OCI-LY7 (cell line): ENCODE data around the gene JAKMIP2.

Experiments used
- EZH2phosphoT487 ChIP-seq: fragments of 200-600 bp; sonication (generic); IDR thresholded peaks from 2 replicates; pipeline ENCODE4 v1.6.1; 2018; ENCODE audit warnings: low read depth, borderline replicate concordance, mild to moderate bottlenecking, mixed run types, antibody characterized with exemption, low read length, moderate library complexity, mixed read lengths
- TF ChIP-seq, protein P1 (sequence below): fragments of 200-600 bp; sonication (generic); conservative IDR thresholded peaks from 2 replicates; pipeline ENCODE4 v1.5.1; 2014; ENCODE audit warnings: mild to moderate bottlenecking, antibody characterized with exemption, low read length, moderate library complexity, mixed read lengths

DNA sequence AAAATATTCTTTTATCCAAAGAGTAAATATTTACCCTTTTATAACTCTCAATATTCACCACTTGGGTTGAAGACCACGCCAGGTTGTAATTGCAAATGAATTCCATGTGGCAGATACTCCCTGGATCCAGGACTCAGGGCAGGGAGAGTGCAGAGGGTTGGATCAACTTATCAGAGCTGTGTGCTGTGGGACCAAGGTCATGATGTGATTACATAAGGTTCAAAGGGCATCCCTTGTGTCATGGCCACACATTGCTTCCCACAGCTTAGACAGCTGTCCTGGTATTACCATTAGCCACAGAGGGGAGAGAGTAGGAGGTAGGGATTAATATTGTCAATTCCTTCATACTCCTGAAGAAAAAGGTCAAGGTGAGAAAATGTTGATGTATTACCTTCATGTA is 133.9 kb downstream of the JAKMIP2 start:
- TF ChIP-seq, protein P1, sequence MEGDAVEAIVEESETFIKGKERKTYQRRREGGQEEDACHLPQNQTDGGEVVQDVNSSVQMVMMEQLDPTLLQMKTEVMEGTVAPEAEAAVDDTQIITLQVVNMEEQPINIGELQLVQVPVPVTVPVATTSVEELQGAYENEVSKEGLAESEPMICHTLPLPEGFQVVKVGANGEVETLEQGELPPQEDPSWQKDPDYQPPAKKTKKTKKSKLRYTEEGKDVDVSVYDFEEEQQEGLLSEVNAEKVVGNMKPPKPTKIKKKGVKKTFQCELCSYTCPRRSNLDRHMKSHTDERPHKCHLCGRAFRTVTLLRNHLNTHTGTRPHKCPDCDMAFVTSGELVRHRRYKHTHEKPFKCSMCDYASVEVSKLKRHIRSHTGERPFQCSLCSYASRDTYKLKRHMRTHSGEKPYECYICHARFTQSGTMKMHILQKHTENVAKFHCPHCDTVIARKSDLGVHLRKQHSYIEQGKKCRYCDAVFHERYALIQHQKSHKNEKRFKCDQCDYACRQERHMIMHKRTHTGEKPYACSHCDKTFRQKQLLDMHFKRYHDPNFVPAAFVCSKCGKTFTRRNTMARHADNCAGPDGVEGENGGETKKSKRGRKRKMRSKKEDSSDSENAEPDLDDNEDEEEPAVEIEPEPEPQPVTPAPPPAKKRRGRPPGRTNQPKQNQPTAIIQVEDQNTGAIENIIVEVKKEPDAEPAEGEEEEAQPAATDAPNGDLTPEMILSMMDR = no peak
- no peak for TF ChIP-seq EZH2phosphoT487
